Left cardiac atrium (tissue), 4 donors: Measurements from ENCODE around the gene ATP9B. TPM values are rescaled to one million over a fixed set of nuclear protein-coding genes. Genes with fewer than 3 reads are reported as not detected.
A peak's percentile ranks its signal among the peaks of the same experiment; 100 is the strongest.

Source experiments
- ATAC-seq, 2 donors: fragments of 200-7000 bp; cut with Tn5 transposase; one replicate each; pipeline ENCODE4 v1.9.1; 2020; ENCODE audit warnings: mild to moderate bottlenecking in 2 of 2, moderate library complexity in 2 of 2
- DNase-seq: peaks from one replicate; pipeline ENCODE4 v3.0.0-alpha.2; 2020
- intact Hi-C, 2 donors: fragments of 100-400 bp; cut with DNase I; formaldehyde crosslinking; loops; one replicate each; pipeline versions ENCODE4 v1.14.1 to v1.15.1; 2022 to 2023
- total RNA-seq, 2 donors: library from RNA; stranded (reverse); fragmentation: NEBNext Ultra II Directional; extraction: Animal tissue kit (Norgen Biotek cat#: 25700); gene quantifications; one replicate each; pipeline ENCODE4 v1.2.1, GENCODE V29; 2021
- donor health status: DM: no; HTN: yes; CAD: no.
- donor health status: DM: no; HTN: yes; CAD: no; lungs with severe emphysema.
- donor health status: DM: yes; HTN: yes; CAD: no.
- donor health status: Dilated cardiomyopathy.

The ATP9B gene
- total RNA-seq, 2 donors from 2014 or later = 13.5 to 19.4 TPM

- ATAC-seq = no peak
- intact Hi-C loops = no loop called here
- no peak for DNase-seq
These were observed 353.0 kb downstream of the ATP9B start for GRCh38 chr18:79422022-79422782.

- intact Hi-C loops = no loop called here
- no peak for ATAC-seq
- DNase-seq = no peak
These were observed 353.6 kb downstream of the ATP9B start for GRCh38 chr18:79422783-79423165.

- DNase-seq = no peak
- peak in 1 of 2 donors; percentile 36 for ATAC-seq
- intact Hi-C loops = no loop called here
These were observed 354.2 kb downstream of the ATP9B start for GRCh38 chr18:79423211-79424007.

- peak; percentile 88 for DNase-seq
- intact Hi-C loops = no loop called here
- ATAC-seq = peak; percentile 88 to 89
These were observed 354.9 kb downstream of the ATP9B start for GRCh38 chr18:79424008-79424565.

GRCh38 chr18:79424880-79425568, 355.8 kb downstream of the ATP9B start:
- intact Hi-C loops = no loop called here
- no peak for DNase-seq

GRCh38 chr18:79425569-79425886, 356.3 kb downstream of the ATP9B start:
- no peak for DNase-seq
- intact Hi-C loops = no loop called here
- ATAC-seq = no peak

More at GRCh38 chr18:79424880-79425568, 355.8 kb downstream of the ATP9B start:
- no peak for ATAC-seq

GRCh38 chr18:79426376-79427300, 357.4 kb downstream of the ATP9B start:
- no peak for DNase-seq
- no peak for ATAC-seq
- intact Hi-C loops = no loop called here

- DNase-seq (no peak), ATAC-seq (peak in 1 of 2 donors; percentile 13)
- intact Hi-C loops = no loop called here
These were observed 358.4 kb downstream of the ATP9B start for GRCh38 chr18:79427368-79428225.

Other genes starting within 250 kb of the ATP9B start
- gene SALL3, start 89.6 kb upstream of the ATP9B start, total RNA-seq = 1 to 10 TPM; 1.0 to 2.8 TPM